ENCODE results near the gene ZNF439.
A peak's percentile ranks its signal among the peaks of the same experiment; 100 is the strongest.
"Not testable (repeated sequence)": the region's sequence is repeated elsewhere in the genome, so short reads cannot be mapped to it uniquely, and the experiment has no call there.

ZNF439 gene

GRCh38 chr19:11848594-11849469 lies at the start of gene ZNF439:
Gene ZNF439, plus strand, starts transcription at chr19:11848726. Its CDS starts 142 bp downstream, at chr19:11848868.
- no peak within 1 kb of the TSS for H3K27ac ChIP-seq (ENCODE audit: low read depth, low read length)
- no peaks in the 10 kb centered on the region for H3K36me3 ChIP-seq (ENCODE audit: control insufficient read depth, insufficient read depth, low read length)
- H3K4me1 ChIP-seq (ENCODE audit: control insufficient read depth, insufficient read depth, low read length): no peaks in the 10 kb centered on the region
- no peak within 1 kb of the TSS for H3K9ac ChIP-seq (ENCODE audit: low read length)
- no peaks in the 10 kb centered on the region; the same call in 1 of the 2 replicates for H3K27me3 ChIP-seq (ENCODE audit: control insufficient read depth, insufficient read depth, low read length)
- H3K9me3 ChIP-seq (ENCODE audit: control insufficient read depth, insufficient read depth, low read depth, low read length): peaks cover 49% of the 10 kb centered on the region
- no peak within 1 kb of the TSS; the same call in 1 of the 2 replicates for H3K4me3 ChIP-seq (ENCODE audit: low read depth, low read length)

DNA sequence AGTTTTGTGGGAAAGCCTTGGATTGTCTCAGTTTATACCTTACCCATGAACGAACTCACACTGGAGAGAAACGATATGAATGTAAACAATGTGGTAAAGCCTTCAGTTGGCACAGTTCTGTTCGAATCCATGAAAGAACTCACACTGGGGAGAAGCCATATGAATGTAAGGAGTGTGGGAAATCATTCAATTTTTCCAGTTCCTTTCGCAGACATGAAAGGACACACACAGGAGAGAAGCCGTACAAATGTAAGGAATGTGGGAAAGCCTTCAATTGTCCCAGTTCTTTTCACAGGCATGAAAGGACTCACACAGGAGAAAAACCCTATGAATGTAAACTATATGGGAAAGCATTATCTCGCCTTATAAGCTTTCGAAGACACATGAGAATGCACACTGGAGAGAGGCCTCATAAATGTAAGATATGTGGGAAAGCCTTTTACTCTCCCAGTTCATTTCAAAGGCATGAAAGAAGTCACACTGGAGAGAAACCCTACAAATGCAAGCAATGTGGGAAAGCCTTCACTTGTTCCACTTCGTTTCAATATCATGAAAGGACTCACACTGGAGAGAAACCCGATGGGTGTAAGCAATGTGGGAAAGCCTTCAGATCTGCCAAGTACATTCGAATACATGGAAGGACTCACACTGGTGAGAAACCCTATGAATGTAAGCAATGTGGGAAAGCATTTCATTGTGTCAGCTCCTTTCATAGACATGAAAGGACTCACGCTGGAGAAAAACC lies 42.0 kb upstream of the ZNF439 start:
- Histone ChIP-seq H3K4me1 (ENCODE audit: control insufficient read depth, insufficient read depth, low read length) (no peaks in the 10 kb centered on the region), H3K4me3 (ENCODE audit: low read depth, low read length) (no peak overlapping the region), H3K9ac (ENCODE audit: low read length) (no peak overlapping the region), H3K36me3 (ENCODE audit: control insufficient read depth, insufficient read depth, low read length) (no peaks in the 10 kb centered on the region), H3K27ac (ENCODE audit: low read depth, low read length) (no peak overlapping the region), H3K27me3 (ENCODE audit: control insufficient read depth, insufficient read depth, low read length) (no peaks in the 10 kb centered on the region), H3K9me3 (ENCODE audit: control insufficient read depth, insufficient read depth, low read depth, low read length) (peaks cover 73% of the 10 kb centered on the region)

- Histone ChIP-seq H3K36me3 (ENCODE audit: control insufficient read depth, insufficient read depth, low read length) (no peaks in the 10 kb centered on the region), H3K9ac (ENCODE audit: low read length) (no peak overlapping the region), H3K4me1 (ENCODE audit: control insufficient read depth, insufficient read depth, low read length) (no peaks in the 10 kb centered on the region), H3K9me3 (ENCODE audit: control insufficient read depth, insufficient read depth, low read depth, low read length) (peaks cover 72% of the 10 kb centered on the region), H3K4me3 (ENCODE audit: low read depth, low read length) (no peak overlapping the region), H3K27ac (ENCODE audit: low read depth, low read length) (no peak overlapping the region), H3K27me3 (ENCODE audit: control insufficient read depth, insufficient read depth, low read length) (no peaks in the 10 kb centered on the region)
Measured at GRCh38 chr19:11807099-11807380, 41.5 kb upstream of the ZNF439 start.

DNA sequence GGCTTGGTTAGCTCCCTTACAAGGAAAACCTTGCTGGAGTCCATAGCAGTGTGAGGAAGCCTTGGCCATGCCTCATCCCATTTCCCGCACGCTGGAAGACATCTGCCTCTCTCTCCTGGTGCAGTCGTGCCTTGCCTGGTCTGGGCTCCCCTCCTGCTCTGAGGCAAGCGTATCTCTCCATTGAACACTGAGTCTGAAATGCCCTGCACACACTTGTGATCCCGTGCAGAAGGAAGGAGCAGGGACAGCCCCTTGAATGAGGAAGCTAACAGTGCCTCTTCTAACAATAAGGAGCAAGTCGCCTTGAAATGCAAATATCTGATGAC lies 34.9 kb upstream of the ZNF439 start:
- no peak overlapping the region for H3K27ac ChIP-seq (ENCODE audit: low read depth, low read length)
- H3K4me3 ChIP-seq (ENCODE audit: low read depth, low read length): peak overlapping the region; percentile 83
- H3K27me3 ChIP-seq (ENCODE audit: control insufficient read depth, insufficient read depth, low read length): peaks cover 13% of the 10 kb centered on the region; the same call in 1 of the 2 replicates
- H3K9ac ChIP-seq (ENCODE audit: low read length): no peak overlapping the region
- no peaks in the 10 kb centered on the region for H3K4me1 ChIP-seq (ENCODE audit: control insufficient read depth, insufficient read depth, low read length)
- H3K36me3 ChIP-seq (ENCODE audit: control insufficient read depth, insufficient read depth, low read length): no peaks in the 10 kb centered on the region
- H3K9me3 ChIP-seq (ENCODE audit: control insufficient read depth, insufficient read depth, low read depth, low read length): peaks cover 43% of the 10 kb centered on the region

- H3K27ac ChIP-seq (ENCODE audit: low read depth, low read length): no peak within 1 kb of the TSS
Measured at GRCh38 chr19:11814029-11814699, 34.4 kb upstream of the ZNF439 start, which contains the start of gene ZNF440. Gene ZNF440, plus strand, starts transcription at chr19:11814273. Its CDS starts 175 bp downstream, at chr19:11814448.

GRCh38 chr19:11814700-11815035 lies 33.9 kb upstream of the ZNF439 start:
- H3K9me3 ChIP-seq (ENCODE audit: control insufficient read depth, insufficient read depth, low read depth, low read length): peaks cover 33% of the 10 kb centered on the region
- H3K36me3 ChIP-seq (ENCODE audit: control insufficient read depth, insufficient read depth, low read length): no peaks in the 10 kb centered on the region
- H3K9ac ChIP-seq (ENCODE audit: low read length): no peak overlapping the region
- peaks cover 13% of the 10 kb centered on the region; the same call in 1 of the 2 replicates for H3K27me3 ChIP-seq (ENCODE audit: control insufficient read depth, insufficient read depth, low read length)
- peak overlapping the region; percentile 83; the same call in 1 of the 2 replicates for H3K4me3 ChIP-seq (ENCODE audit: low read depth, low read length)
- H3K4me1 ChIP-seq (ENCODE audit: control insufficient read depth, insufficient read depth, low read length): no peaks in the 10 kb centered on the region
- H3K27ac ChIP-seq (ENCODE audit: low read depth, low read length): no peak overlapping the region

More at GRCh38 chr19:11814029-11814699, 34.4 kb upstream of the ZNF439 start, which contains the start of gene ZNF440:
- peaks cover 38% of the 10 kb centered on the region for H3K9me3 ChIP-seq (ENCODE audit: control insufficient read depth, insufficient read depth, low read depth, low read length)
- peaks cover 13% of the 10 kb centered on the region; the same call in 1 of the 2 replicates for H3K27me3 ChIP-seq (ENCODE audit: control insufficient read depth, insufficient read depth, low read length)
- peak within 1 kb of the TSS; percentile 83 for H3K4me3 ChIP-seq (ENCODE audit: low read depth, low read length)
- H3K36me3 ChIP-seq (ENCODE audit: control insufficient read depth, insufficient read depth, low read length): no peaks in the 10 kb centered on the region
- no peaks in the 10 kb centered on the region for H3K4me1 ChIP-seq (ENCODE audit: control insufficient read depth, insufficient read depth, low read length)
- H3K9ac ChIP-seq (ENCODE audit: low read length): no peak within 1 kb of the TSS

DNA sequence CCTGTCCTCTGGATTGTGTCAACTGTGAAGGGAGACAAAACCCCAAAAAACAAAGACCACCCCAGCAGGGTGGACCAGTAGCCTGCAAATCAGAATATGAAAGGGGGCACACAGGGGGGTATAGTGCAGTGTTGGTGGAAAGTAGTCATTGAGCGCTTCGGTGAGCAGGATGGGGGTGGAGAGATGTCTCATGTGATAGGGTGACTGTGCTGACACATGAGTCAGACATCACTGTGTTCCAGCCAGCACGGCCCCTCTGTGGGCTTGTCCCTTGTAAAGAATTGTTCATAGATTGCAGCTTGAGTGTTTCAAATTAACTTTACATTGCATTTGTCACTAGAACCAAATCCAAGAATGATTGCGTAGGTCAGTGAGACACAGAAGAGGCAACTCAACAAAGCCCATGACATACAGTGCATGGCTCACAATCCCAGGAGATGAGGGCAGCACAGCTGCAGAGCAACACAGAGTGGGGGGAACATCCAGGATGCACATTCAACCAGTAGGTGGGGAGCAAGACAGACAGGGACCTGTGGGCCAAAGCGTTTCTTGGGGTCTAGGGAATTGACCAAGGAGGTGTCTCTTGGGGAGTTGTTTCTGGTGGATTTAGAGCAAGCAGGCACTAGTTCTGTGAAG lies 26.9 kb upstream of the ZNF439 start:
- Histone ChIP-seq H3K36me3 (ENCODE audit: control insufficient read depth, insufficient read depth, low read length) (no peaks in the 10 kb centered on the region), H3K27me3 (ENCODE audit: control insufficient read depth, insufficient read depth, low read length) (no peaks in the 10 kb centered on the region), H3K9ac (ENCODE audit: low read length) (no peak overlapping the region), H3K27ac (ENCODE audit: low read depth, low read length) (no peak overlapping the region), H3K9me3 (ENCODE audit: control insufficient read depth, insufficient read depth, low read depth, low read length) (peaks cover 39% of the 10 kb centered on the region), H3K4me1 (ENCODE audit: control insufficient read depth, insufficient read depth, low read length) (no peaks in the 10 kb centered on the region), H3K4me3 (ENCODE audit: low read depth, low read length) (no peak overlapping the region)

- peaks cover 67% of the 10 kb centered on the region for H3K9me3 ChIP-seq (ENCODE audit: control insufficient read depth, insufficient read depth, low read depth, low read length)
- H3K4me1 ChIP-seq (ENCODE audit: control insufficient read depth, insufficient read depth, low read length); H3K27ac ChIP-seq (ENCODE audit: low read depth, low read length); H3K9ac ChIP-seq (ENCODE audit: low read length); H3K4me3 ChIP-seq (ENCODE audit: low read depth, low read length); H3K27me3 ChIP-seq (ENCODE audit: control insufficient read depth, insufficient read depth, low read length): not testable (repeated sequence)
- peaks cover 11% of the 10 kb centered on the region; the same call in 1 of the 2 replicates for H3K36me3 ChIP-seq (ENCODE audit: control insufficient read depth, insufficient read depth, low read length)
Measured at GRCh38 chr19:11828957-11829876, 19.3 kb upstream of the ZNF439 start.

DNA sequence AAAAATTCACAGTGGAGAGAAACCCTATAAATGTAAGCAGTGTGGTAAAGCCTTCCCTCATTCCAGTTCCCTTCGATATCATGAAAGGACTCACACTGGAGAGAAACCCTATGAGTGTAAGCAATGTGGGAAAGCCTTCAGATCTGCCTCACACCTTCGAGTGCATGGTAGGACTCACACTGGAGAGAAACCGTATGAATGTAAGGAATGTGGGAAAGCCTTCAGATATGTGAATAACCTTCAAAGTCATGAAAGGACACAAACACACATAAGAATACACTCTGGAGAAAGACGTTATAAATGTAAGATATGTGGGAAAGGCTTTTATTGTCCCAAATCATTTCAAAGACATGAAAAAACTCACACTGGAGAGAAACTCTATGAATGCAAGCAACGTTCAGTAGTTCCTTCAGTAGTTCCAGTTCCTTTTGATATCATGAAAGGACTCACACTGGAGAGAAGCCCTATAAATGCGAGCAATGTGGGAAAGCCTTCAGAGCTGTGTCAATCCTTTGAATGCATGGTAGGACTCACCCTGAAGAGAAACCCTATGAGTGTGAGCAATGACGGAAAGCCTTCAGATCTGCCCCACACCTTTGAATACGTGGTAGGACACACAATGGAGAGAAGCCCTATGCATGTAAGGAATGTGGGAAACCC lies 16.1 kb upstream of the ZNF439 start:
- no peak overlapping the region for H3K4me3 ChIP-seq (ENCODE audit: low read depth, low read length)
- no peaks in the 10 kb centered on the region for H3K27me3 ChIP-seq (ENCODE audit: control insufficient read depth, insufficient read depth, low read length)
- H3K27ac ChIP-seq (ENCODE audit: low read depth, low read length): no peak overlapping the region
- H3K4me1 ChIP-seq (ENCODE audit: control insufficient read depth, insufficient read depth, low read length): no peaks in the 10 kb centered on the region
- peaks cover 11% of the 10 kb centered on the region; the same call in 1 of the 2 replicates for H3K36me3 ChIP-seq (ENCODE audit: control insufficient read depth, insufficient read depth, low read length)
- no peak overlapping the region for H3K9ac ChIP-seq (ENCODE audit: low read length)
- H3K9me3 ChIP-seq (ENCODE audit: control insufficient read depth, insufficient read depth, low read depth, low read length): peaks cover 69% of the 10 kb centered on the region
